GM19193 (cell line): ENCODE measurements around the gene PCAT6.
A peak's percentile ranks its signal among the peaks of the same experiment; 100 is the strongest.

Source experiments
- POLR2A ChIP-seq: IDR thresholded peaks from 4 replicates; pipeline ENCODE4 v1.6.1; 2011; ENCODE audit not compliant: insufficient read depth, insufficient read length; ENCODE audit errors: extremely low read depth

Gene PCAT6

DNA sequence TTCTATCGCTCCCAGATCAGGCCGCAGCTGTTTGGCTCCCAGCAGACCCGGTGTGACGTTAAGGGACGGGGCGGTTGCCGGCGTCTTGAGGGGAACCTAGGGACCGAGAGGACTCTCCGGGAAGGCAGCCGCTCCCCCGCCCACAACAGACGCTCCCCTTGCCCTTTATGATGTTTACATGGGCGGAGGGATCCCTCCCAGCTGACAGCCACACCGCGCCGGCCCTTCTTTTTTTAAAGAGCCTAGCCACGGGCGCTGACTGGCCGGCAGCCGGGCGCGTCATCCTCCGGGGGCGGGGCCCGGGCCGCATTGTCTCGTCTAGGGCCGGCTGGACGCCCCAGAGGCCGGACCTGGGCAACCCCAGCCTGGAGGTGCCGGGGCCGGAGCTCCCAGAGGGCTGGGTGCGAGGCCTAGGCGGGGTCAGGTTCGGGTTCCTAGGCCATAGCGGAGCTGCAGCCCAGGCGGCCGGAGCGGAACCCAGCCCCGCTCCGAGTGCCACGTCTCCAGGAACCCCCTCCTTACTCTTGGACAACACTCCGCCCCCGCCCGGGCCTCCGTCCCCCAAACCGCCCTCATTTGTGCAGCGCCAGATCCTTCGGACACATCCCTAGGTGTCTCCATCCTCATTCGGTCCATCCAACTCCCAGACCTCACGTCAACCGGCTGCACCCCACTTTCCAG is at the start of gene PCAT6:
TSS of gene PCAT6 (plus strand) at position 340 of the 681 bp plus-strand sequence.
- TF ChIP-seq POLR2A = peak; percentile 52

GRCh38 chr1:202762019-202762418 is 48.7 kb upstream of the PCAT6 start:
- TF ChIP-seq POLR2A = no peak

DNA sequence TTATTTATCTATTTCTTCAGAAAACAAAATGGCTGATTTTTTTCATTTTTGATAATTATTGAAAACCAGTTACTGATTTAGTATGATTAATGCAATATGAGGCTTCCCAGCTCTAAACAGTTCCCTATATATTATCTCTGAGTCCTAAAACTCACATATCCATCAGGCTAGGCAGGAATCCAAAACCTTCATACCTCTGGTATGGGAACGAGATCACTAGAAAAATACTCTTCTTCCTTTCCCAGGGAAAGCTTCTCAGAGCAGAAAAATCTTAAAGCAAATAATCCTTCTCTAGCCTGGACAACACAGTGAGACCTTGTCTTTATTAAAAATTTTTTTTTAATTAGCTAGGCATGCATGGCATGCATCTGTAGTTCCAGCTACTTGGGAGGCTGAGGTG is 45.0 kb upstream of the PCAT6 start:
- TF ChIP-seq POLR2A = no peak

- TF ChIP-seq POLR2A = no peak
Measured at GRCh38 chr1:202770135-202770534, 40.6 kb upstream of the PCAT6 start.

GRCh38 chr1:202781180-202781579 is 29.6 kb upstream of the PCAT6 start:
- no peak for TF ChIP-seq POLR2A

DNA sequence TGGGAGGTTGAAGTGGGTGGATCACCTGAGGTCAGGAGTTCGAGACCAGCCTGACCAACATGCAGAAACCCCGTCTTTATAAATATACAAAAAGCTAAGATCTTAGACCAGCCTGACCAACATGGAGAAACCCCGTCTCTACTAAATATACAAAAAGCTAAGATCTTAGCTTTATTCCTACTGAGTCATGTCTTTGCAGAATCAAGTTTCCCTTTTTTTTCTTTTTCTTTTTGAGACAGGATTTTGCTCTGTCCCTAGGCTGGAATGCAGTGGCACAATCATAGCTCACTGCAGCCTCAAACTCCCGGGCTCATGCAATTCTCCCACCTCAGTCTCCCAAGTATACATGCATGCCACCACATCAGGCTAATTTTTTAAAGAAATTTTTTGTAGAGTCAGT is 23.9 kb upstream of the PCAT6 start:
- TF ChIP-seq POLR2A = no peak

GRCh38 chr1:202788800-202789199 is 22.0 kb upstream of the PCAT6 start:
- no peak for TF ChIP-seq POLR2A

- TF ChIP-seq POLR2A = no peak
Measured at GRCh38 chr1:202791077-202791747, 19.5 kb upstream of the PCAT6 start.

GRCh38 chr1:202794051-202794740 is 16.6 kb upstream of the PCAT6 start:
- TF ChIP-seq POLR2A = no peak

GRCh38 chr1:202796670-202797069 is 14.1 kb upstream of the PCAT6 start:
- no peak for TF ChIP-seq POLR2A

DNA sequence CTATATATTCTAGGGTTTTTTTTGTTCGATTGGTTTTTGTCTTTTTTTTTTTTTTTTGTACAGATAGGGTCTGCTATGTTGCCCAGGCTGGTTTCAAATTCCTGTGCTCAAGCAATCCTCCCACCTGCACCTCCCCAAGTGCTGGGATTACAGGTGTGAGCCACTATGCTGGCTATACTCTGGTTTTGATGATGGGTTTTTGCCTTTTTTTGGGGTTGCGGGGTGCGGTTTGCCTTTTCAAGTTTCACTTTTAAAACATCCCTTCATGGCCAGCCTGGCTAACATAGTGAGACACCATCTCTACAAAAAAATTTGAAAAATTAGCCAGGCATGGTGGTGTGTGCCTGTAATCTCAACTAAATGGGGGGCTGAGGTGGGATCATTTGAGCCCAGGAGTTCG is 12.5 kb upstream of the PCAT6 start:
- TF ChIP-seq POLR2A = no peak

GRCh38 chr1:202798792-202799331 is 11.9 kb upstream of the PCAT6 start:
- no peak for TF ChIP-seq POLR2A

- no peak for TF ChIP-seq POLR2A
Measured at GRCh38 chr1:202800742-202801141, 10.0 kb upstream of the PCAT6 start.

GRCh38 chr1:202801175-202801574 is 9.6 kb upstream of the PCAT6 start:
- TF ChIP-seq POLR2A = no peak

DNA sequence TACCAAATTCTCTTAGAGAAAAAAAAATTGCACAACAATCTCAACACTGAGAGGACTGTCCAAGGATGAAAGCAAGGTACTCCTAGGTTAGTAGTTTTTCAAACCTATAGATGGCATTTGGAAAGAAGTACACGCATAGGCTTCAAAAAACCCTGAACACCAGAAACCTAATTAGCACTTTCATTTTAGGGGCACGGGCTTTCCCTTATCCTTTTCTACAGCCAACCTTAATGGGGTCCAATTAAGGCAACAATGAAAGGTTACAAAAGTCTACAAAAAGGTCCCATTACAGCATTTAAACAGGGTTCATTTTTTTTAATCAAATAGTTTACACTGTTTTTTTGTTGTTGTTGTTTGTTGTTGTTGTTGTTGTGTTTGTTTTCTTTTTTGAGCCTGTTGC is 8.7 kb upstream of the PCAT6 start:
- no peak for TF ChIP-seq POLR2A
